Endothelial cell (in vitro differentiated cells): ENCODE data around the gene PLXNA2. TPM values are rescaled to one million over a fixed set of nuclear protein-coding genes. Genes with fewer than 3 reads are reported as not detected.

Experiments used
- DNase-seq: peaks from one replicate; pipeline ENCODE4 v3.0.0; 2021; ENCODE audit warnings: low spot score
- H3K27ac Mint-ChIP-seq: one replicate; pipeline ENCODE4 v1.8.0; 2021; ENCODE audit warnings: mixed read lengths, inconsistent platforms; ENCODE audit not compliant: unreplicated experiment
- H3K27me3 Mint-ChIP-seq: one replicate; pipeline ENCODE4 v1.8.0; 2021; ENCODE audit warnings: mild to moderate bottlenecking, moderate library complexity, mixed read lengths, inconsistent platforms; ENCODE audit not compliant: unreplicated experiment
- H3K36me3 Mint-ChIP-seq: one replicate; pipeline ENCODE4 v1.8.0; 2021; ENCODE audit warnings: mild to moderate bottlenecking, low read depth, mixed read lengths, inconsistent platforms; ENCODE audit not compliant: unreplicated experiment
- H3K4me1 Mint-ChIP-seq: one replicate; pipeline ENCODE4 v1.8.0; 2021; ENCODE audit warnings: mild to moderate bottlenecking, mixed read lengths, inconsistent platforms; ENCODE audit not compliant: unreplicated experiment
- H3K4me3 Mint-ChIP-seq: one replicate; pipeline ENCODE4 v1.8.0; 2021; ENCODE audit warnings: mild to moderate bottlenecking, mixed read lengths, inconsistent platforms; ENCODE audit not compliant: unreplicated experiment
- H3K9me3 Mint-ChIP-seq: one replicate; pipeline ENCODE4 v1.8.0; 2021; ENCODE audit warnings: mixed read lengths, inconsistent platforms; ENCODE audit not compliant: unreplicated experiment
- total RNA-seq: library from RNA; stranded (reverse); fragmentation: NEBNext Ultra II Directional; extraction: Animal tissue kit (Norgen Biotek cat#: 25700); gene quantifications from one replicate; pipeline ENCODE4 v1.2.1, GENCODE V29; 2021; ENCODE audit not compliant: unreplicated experiment
- TF ChIP-seq, protein P1 (sequence below): fragments of 200-600 bp; sonication (generic); IDR thresholded peaks from one replicate; pipeline ENCODE4 v1.5.0; 2021; ENCODE audit warnings: antibody characterized with exemption; ENCODE audit not compliant: unreplicated experiment

The PLXNA2 gene
- total RNA-seq, 1 donor from 2014 or later: 25.6 TPM

GRCh38 chr1:208241512-208241911 lies 2.7 kb downstream of the PLXNA2 start:
- TF ChIP-seq, protein P1, sequence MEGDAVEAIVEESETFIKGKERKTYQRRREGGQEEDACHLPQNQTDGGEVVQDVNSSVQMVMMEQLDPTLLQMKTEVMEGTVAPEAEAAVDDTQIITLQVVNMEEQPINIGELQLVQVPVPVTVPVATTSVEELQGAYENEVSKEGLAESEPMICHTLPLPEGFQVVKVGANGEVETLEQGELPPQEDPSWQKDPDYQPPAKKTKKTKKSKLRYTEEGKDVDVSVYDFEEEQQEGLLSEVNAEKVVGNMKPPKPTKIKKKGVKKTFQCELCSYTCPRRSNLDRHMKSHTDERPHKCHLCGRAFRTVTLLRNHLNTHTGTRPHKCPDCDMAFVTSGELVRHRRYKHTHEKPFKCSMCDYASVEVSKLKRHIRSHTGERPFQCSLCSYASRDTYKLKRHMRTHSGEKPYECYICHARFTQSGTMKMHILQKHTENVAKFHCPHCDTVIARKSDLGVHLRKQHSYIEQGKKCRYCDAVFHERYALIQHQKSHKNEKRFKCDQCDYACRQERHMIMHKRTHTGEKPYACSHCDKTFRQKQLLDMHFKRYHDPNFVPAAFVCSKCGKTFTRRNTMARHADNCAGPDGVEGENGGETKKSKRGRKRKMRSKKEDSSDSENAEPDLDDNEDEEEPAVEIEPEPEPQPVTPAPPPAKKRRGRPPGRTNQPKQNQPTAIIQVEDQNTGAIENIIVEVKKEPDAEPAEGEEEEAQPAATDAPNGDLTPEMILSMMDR: no peak
- Mint-ChIP-seq H3K27me3 (peaks cover 6% of the 10 kb centered on the region), H3K4me3 (peak overlapping the region; percentile 90), H3K4me1 (peaks cover 45% of the 10 kb centered on the region), H3K9me3 (no peaks in the 10 kb centered on the region), H3K27ac (no peak overlapping the region), H3K36me3 (no peaks in the 10 kb centered on the region)
- no peak for DNase-seq

- H3K4me1 Mint-ChIP-seq: peaks cover 52% of the 10 kb centered on the region
- H3K36me3 Mint-ChIP-seq: no peaks in the 10 kb centered on the region
- H3K9me3 Mint-ChIP-seq: no peaks in the 10 kb centered on the region
- H3K4me3 Mint-ChIP-seq: no peak overlapping the region
- no peak overlapping the region for H3K27ac Mint-ChIP-seq
- peaks cover 6% of the 10 kb centered on the region for H3K27me3 Mint-ChIP-seq
- no peak for DNase-seq
- TF ChIP-seq, protein P1: no peak
These were observed 3.4 kb downstream of the PLXNA2 start for GRCh38 chr1:208240662-208241355.

DNA sequence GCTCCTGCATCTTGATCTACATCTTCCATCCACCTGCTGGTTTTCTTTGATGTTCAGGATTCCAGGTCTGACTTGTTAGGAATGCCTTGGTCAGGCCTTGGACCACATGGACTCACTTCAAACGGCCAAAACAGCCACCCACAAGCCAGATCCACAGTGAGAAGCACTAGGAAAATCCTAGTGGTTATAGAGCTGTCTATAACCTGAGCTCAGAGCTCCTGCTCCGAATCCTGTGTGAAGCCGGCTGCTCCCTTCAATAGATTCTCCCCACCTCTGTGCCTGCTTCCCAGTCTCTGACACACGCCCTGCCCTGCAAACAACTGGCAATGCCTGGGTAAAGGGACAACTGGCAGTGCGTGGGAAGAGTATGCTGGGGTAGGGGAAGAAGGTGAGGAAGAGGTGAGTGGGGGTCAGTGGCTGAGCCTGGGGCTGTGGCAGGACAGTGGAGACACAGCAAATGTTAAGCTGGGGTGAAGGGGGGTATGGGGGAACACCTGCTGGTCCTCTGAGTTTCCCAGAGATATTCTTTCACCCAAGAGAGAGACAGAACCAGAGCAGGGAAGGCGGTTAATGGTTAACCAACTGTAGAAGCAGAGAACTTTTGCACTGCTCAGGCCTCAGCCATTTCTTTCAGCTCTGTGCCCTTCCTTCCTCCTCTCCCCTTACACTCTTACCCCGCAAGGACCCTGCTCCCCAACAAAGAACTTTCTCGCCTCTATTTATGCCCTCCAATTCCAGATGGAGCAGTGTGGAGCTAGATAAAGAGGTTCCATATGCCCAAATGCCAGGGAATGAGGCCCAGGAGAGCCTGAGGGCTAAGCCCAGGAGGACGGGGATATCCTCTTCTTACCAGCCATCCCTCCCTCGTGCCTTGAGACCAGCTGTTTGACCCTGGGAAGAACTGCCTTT lies 4.5 kb downstream of the PLXNA2 start:
- peaks cover 11% of the 10 kb centered on the region for H3K27me3 Mint-ChIP-seq
- H3K27ac Mint-ChIP-seq: no peak overlapping the region
- H3K9me3 Mint-ChIP-seq: no peaks in the 10 kb centered on the region
- peaks cover 62% of the 10 kb centered on the region for H3K4me1 Mint-ChIP-seq
- no peak for DNase-seq
- no peaks in the 10 kb centered on the region for H3K36me3 Mint-ChIP-seq
- TF ChIP-seq, protein P1: no peak
- H3K4me3 Mint-ChIP-seq: no peak overlapping the region

- Mint-ChIP-seq H3K36me3 (no peaks in the 10 kb centered on the region), H3K27ac (no peak overlapping the region), H3K27me3 (peaks cover 11% of the 10 kb centered on the region), H3K4me1 (peaks cover 63% of the 10 kb centered on the region), H3K9me3 (no peaks in the 10 kb centered on the region), H3K4me3 (no peak overlapping the region)
- DNase-seq: peak; percentile 49
- TF ChIP-seq, protein P1: peak; percentile 82
These were observed 5.3 kb downstream of the PLXNA2 start for GRCh38 chr1:208238710-208239472.
